Umbilical cord (tissue), 2 donors: ENCODE results near the gene IL17C. TPM values are rescaled to one million over a fixed set of nuclear protein-coding genes. Genes with fewer than 3 reads are reported as not detected.
"Not testable (repeated sequence)": the region's sequence is repeated elsewhere in the genome, so short reads cannot be mapped to it uniquely, and the experiment has no call there.

Source experiments
- DNase-seq: peaks from one replicate; pipeline ENCODE4 v3.0.0-alpha.2; 2015; ENCODE audit warnings: low spot score
- total RNA-seq: library from RNA; depleted of rRNA; stranded (reverse); fragments of >200 nt; gene quantifications from one replicate; pipeline ENCODE4 v1.2.3, GENCODE V29; 2014; ENCODE audit warnings: low replicate concordance; ENCODE audit not compliant: insufficient read depth

The IL17C gene
- total RNA-seq, 1 donor from 2014 or later, result not detected

- DNase-seq, result not testable (repeated sequence)
These were observed 28.9 kb upstream of the IL17C start for GRCh38 chr16:88609426-88609825.

GRCh38 chr16:88610080-88610479 is 28.3 kb upstream of the IL17C start:
- DNase-seq, result no peak

DNA sequence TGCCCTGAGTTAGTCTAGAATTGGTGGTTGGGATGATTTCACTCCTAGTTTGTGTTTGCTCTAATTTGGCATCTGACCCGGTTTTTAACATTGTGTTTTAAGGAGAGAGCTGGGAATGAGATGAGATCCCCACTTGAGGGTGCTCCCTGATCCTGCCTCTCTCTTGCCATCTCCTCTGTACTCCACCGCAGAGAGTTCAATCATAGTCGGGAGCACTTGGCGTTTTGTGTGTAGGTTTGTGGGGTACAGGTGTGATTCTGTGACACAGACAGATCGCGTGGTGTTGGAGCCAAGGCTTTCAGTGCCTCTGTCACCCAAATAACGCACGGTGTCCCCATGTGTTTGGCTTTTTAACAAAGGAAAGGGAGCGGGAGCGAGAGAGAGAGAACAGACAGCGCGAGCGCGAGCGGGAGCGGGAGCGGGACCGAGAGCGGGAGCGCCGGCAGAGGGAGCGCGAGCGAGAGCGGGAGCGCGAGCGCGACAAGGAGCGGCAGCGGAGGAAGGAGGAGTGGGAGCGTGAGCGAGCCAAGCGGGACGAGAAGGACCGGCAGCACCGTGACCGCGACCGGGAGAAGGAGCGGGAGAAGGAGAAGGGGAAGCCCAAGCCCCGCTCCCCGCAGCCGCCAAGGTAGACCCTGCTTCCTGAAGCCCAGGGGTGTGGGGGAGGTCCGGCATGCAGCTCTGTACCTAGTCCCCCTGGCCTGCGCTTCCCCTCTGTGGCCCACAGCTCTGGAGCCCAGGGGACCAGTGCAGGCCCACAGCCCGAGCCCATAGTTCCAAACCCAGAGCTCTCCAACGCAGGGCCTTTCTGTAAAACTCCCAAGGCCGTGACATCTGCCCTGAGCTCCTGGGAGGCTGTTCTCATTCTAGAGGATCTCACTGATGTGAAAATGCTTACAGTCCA is 27.2 kb upstream of the IL17C start:
- no peak for DNase-seq

DNA sequence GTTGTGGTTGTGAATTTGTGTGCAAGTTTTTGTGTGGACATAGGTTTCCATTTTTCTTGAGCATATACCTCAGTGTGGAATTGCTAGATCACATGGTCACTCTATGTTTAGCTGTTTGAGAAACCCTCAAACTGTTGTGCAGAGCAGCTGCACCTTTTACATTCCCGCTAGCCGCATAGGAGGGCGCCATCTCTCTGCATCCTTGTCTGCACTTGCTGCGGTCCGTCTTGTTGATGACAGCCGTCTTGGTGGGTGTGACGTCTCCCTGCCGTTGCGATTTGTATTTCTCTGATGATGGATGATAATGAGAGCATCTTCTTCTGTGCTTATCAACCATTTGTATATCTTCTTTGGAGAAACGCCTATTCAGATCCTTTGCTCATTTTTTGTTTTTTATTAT is 25.1 kb upstream of the IL17C start:
- DNase-seq, result no peak

DNA sequence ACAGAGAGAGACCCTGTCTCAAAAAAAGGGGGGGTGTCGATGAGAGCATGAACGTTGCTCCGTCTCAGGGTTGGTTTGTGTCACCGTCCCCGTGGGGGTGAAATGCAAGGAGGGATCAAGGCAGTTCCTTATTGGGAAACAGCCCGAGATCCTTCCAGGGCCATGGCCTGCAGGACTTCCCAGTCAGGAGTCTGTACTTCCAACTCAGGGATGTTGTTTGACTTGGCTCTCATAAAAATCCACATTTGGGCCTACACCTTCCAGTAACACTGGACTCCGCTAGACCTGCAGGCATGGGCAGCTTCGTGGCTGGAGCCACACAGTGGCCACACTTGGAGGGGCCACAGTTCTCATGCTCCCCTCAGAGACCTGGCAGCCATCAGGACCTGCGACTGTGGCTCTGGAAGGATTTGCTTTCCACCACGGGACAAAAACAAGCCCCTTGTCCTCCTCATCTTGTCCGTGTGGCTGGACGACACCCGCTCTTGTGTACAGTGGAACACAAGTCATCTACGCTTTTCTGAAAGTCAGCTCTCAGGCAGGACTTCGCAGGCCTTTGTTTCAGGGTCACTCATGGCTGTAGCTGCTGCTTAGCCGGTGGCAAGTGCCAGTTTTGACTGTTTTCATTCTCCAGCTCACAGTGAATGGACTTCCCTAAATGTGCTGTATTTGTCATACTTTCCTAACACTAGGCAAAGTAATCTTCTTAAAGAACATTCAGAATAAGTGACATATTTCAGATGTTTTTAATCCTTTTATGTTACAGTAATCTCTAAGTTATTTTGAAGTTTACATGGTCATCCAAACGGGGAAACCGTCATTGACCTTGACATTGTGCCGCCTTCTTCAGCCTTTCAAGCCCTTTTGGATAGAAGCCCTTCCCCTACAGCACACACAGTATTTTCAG is 24.2 kb upstream of the IL17C start:
- DNase-seq, result no peak

DNA sequence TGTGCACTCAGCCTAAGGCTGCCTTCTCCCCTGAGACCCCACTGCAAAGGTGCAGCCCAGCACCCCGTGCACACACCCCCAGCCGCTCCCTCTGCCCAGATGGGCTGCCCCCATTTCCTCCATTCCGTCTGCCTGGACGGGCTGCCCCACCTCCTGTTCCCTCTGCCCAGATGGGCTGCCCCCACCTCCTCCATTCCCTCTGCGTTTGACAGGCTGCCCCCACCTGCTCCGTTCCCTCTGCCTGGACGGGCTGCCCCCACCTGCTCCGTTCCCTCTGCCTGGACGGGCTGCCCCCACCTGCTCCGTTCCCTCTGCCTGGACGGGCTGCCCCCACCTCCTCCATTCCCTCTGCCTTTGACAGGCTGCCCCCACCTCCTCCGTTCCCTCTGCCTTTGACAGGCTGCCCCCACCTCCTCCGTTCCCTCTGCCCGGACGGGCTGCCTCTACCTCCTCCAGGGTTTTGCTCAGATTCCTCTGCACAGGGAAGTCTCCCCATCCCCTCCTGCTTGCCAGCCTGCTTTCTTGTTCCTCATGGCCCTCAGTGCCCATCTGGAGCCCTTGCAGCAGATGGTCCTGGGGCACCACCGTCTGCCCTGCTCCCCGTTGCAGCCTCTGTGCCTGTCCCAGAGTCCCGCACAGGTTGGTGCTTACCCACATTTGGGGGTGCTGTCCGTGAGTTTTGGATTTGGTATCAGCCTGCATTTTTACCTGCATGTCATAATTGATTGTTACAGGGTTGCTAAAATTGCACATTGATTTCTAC is 23.4 kb upstream of the IL17C start:
- no peak for DNase-seq

DNA sequence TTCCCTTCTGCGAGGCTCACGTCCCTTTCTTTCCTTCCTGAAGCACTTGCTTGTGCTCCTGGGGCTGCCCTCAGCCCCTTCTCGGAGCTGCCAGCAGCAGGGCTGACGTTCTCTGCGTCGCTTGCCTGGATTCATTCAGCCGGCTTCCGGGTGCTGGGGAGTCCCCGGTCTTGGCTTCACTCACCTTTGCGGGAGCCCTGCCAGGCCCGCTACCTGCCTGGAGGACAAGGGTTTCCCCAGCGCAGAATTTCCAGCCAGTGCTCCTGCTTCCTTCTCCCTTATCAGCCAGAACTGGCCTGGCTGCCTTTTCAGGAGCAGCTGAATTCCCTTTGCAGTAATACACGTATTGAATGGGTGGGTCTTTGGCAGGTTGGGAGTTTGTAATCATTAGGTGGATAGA is 22.1 kb upstream of the IL17C start:
- no peak for DNase-seq

GRCh38 chr16:88616736-88617135 is 21.6 kb upstream of the IL17C start:
- no peak for DNase-seq

DNA sequence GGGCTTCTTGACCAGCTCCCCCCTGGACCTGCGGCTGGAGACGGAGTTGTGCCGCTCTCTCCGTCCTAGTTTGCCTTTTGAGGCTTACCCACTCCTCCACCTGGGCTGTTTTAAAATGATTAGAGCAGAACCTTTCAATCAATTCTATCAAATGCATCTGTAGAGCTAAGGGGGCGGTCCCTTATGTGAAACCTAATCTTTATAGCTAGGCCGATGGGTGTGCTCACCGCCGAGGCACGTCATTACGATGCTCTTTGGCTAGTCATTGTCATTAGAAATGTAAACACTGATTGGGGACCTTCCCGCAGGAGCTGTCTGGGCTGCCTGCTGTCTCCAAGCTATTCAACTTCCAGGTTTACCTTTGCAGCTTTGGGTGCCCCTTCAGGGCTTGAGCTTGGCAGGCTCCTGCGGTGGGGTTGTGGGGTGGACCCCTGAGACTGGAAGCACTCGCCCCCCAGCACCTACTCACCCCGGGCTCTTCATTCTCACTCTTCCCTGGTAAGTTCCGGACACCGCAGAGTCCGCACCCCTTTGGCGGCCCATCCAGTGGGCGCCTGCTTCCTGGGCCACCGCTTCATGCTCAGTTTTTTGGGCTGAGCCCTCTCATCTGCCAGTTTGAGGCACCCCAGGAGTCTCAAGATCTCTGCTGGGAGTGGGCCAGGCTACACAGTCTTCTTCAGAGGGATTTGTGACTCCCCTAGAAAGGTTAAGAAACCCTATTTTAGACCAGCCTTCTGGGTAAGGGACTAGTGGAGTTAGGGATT is 20.9 kb upstream of the IL17C start:
- no peak for DNase-seq

GRCh38 chr16:88618182-88618955 is 20.0 kb upstream of the IL17C start:
- DNase-seq, result no peak

GRCh38 chr16:88618956-88619667 is 19.3 kb upstream of the IL17C start:
- no peak for DNase-seq

DNA sequence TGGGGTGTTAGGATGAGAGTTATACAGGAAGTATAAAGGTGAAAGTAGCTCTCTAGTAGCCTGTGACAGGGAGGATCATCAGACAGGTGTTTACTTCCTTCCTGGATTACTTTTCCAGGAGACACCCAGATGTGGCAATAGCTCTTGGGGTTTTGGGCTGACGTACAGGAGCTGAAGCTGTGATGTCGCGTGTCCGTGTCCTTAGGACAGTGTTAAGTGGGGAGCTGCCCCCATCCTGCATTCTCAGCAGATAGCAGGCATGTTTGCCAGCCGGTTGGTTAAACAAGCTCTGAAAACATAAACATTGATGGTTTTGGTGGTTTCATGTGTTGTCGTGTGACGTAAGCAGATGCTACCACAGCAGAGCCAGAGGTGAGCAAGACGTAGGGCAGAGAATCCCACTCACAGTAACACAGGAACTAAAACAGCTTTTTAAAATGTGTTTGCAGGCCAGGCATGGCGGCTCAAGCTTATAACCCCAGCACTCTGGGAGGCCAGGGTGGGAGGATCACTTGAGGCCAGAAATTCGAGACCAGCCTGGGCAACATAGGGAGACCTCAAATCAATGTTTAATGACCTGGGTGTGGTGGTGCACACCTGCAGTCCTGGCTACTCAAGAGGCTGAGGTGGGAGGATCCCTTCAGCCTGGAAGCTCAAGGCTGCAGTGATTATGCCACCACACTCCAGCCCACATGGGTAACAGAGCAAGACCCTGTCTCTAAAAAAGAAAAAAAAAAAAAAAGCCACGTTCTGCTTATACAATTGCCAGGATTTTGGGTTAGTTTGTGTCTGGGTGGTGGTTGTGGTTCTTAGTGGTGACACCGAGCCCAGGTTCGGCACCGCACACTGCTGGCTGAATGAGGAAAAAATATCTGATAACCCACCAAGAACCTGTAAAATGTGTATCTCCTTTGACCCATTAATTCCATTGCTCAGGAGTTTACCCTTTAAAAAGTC is 18.2 kb upstream of the IL17C start:
- no peak for DNase-seq

DNA sequence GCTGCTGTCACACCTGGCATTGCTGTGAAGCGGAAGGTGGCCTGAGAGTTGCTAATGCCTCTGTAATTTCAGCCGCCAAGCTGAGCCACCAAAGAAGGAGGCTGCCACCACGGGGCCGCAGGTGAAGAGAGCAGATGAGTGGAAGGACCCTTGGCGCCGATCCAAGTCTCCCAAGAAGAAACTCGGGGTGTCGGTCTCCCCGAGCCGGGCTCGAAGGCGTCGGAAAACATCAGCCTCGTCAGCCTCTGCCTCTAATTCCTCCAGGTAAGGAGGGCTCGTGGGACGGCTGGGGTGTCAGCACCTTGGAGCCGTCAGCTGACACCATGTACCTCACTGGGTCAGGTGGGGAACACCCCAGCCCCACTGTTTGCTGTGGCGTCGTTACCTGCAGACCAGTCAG is 16.2 kb upstream of the IL17C start:
- no peak for DNase-seq

- DNase-seq, result no peak
These were observed 15.5 kb upstream of the IL17C start for GRCh38 chr16:88622866-88623265.

- no peak for DNase-seq
These were observed 14.5 kb upstream of the IL17C start for GRCh38 chr16:88623858-88624257.

GRCh38 chr16:88624481-88624880 is 13.9 kb upstream of the IL17C start:
- no peak for DNase-seq

GRCh38 chr16:88624977-88625576 is 13.3 kb upstream of the IL17C start:
- no peak for DNase-seq

DNA sequence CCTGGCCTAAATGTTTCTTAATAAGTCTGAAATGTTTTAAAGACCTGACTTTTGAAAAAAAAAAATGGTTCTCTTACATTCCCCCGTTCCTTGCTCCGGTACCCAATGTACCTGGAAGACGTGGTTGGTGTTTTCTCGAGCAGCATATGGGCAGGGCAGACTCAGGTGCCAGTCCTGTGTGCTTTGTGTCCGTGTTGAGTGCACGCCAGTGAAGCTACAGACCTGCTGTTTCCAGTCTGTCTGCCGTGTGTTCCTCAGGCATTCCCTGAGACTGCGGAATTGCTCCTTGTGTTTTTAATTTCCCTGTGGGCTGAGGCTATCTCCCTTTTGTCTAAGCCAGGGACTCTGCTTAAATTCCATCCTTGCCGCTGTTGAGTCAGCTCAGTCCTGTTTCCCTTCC is 11.7 kb upstream of the IL17C start:
- DNase-seq, result no peak
